GM19328 (cell line): Measurements from ENCODE around the gene KLHL12.

ENCODE experiments used
- ATAC-seq: cut with Tn5 transposase; IDR thresholded peaks from one replicate; pipeline ENCODE4 v1.9.1; 2021; ENCODE audit warnings: mild to moderate bottlenecking, moderate library complexity; ENCODE audit not compliant: unreplicated experiment

KLHL12 gene

GRCh38 chr1:202926581-202927491 lies at the start of gene KLHL12:
Gene KLHL12 (minus strand): TSS chr1:202927234. CDS start chr1:202925162, 2,072 bp downstream.
- ATAC-seq: peak; percentile 91

- ATAC-seq: no peak
Observed at GRCh38 chr1:202976633-202977032, 49.6 kb upstream of the KLHL12 start.

- ATAC-seq: no peak
Observed at GRCh38 chr1:202974856-202975255, 47.8 kb upstream of the KLHL12 start.

DNA sequence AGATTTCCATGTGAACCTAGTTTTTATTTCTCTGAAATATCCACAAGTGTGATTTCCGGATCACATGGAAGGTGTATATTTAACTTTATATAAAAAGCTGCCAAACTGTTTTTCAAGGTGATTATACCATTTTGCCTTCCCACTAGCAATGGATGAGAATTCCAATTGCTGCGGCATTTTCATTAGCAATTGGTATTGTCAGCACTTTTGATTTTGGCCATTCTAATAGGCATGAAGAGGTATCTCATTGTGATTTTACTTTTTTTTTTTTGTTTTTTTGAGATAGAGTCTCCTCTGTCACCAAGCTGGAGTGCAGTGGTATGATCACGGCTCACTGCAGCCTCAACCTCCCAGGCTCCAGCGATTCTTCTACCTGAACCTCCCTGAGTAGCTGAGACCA lies 45.0 kb upstream of the KLHL12 start:
- no peak for ATAC-seq

DNA sequence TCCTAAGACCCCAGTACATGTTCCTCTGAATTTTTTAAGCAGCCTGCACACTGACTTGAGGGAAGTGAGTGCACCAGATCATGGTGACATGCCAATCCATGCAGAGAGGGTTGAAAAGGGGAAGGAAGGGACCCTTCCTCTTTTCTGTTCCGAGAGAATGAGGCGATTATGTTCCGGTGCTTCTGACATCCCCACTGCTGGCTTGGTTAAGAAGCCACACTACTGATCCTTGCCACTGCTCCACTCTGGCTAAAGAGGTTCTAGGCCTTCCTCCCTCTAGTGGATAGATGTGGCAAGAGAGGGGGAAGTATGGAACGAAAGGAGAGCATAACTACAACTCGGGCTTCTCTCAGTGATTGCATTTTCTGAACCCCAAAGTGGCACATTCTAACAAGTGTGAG lies 41.9 kb upstream of the KLHL12 start:
- no peak for ATAC-seq

GRCh38 chr1:202968351-202968750 lies 41.3 kb upstream of the KLHL12 start:
- ATAC-seq: no peak

- no peak for ATAC-seq
Observed at GRCh38 chr1:202967684-202968281, 40.7 kb upstream of the KLHL12 start.

GRCh38 chr1:202966006-202966898 lies 39.2 kb upstream of the KLHL12 start:
- ATAC-seq: no peak

- no peak for ATAC-seq
Observed at GRCh38 chr1:202965422-202965821, 38.4 kb upstream of the KLHL12 start.

DNA sequence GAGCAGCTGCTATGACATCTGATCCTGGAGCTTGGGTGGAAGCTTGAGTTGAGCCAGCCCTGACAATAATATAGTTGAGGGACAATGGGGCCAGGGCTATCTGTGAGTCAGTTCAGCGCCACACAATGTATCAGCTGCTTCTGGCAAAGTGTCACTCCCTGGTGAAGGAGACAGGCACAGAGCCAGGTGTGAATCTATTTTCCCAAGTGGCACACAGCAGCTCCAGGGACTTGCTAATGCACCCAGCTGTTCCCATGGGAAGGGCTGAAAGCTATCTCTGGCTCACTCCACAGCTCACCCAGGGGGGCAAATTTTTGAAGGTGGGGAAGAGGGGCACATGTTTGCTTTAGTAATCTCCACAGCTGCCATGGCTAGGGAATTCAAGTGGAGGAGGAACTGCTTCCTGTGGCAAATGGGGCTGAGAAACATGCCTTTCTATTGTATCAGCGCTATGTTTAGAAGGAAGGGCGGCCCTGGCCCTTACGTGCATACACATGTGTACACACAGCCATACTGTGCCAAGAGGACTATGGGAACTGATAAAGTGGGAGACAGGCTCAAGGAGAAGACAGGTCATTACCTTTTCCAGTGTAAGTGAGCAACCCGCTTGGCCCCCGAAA lies 37.9 kb upstream of the KLHL12 start:
- ATAC-seq: no peak

- no peak for ATAC-seq
Observed at GRCh38 chr1:202961220-202961880, 34.3 kb upstream of the KLHL12 start.

- ATAC-seq: no peak
Observed at GRCh38 chr1:202959276-202959620, 32.2 kb upstream of the KLHL12 start.

DNA sequence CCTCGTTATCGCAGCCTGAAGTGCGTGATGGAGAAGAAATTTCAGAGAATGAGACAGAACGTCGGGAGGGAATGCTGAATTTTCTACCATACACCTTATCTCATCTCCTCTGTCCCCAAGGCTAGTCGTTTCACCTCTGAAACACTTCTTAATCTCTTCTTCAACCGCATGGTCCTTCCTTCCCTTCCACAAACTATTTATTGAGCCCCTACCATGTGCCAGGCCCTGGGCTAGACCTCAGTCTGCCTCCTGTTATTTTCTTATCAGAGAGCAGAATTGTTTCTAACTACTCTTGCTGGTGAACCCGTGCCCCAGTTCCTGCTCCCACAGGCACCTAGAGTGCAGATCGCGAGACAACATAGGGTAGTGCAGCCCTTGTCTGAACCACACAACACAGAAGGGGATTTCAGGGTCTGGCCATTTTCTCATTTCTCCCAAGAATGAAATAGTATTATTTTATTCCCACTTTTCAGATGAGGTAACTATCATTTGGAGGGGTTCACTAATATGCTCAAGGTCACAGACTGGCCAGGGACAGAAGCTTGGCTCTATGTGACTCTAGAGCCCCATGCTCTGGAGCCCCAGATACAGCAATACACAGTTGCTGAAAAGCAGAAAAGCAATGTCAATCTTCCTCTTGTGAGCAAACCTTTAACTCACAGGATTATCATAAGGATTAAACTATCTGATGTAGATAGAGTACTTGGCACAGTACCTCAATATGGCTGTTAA lies 31.7 kb upstream of the KLHL12 start:
- ATAC-seq: no peak

DNA sequence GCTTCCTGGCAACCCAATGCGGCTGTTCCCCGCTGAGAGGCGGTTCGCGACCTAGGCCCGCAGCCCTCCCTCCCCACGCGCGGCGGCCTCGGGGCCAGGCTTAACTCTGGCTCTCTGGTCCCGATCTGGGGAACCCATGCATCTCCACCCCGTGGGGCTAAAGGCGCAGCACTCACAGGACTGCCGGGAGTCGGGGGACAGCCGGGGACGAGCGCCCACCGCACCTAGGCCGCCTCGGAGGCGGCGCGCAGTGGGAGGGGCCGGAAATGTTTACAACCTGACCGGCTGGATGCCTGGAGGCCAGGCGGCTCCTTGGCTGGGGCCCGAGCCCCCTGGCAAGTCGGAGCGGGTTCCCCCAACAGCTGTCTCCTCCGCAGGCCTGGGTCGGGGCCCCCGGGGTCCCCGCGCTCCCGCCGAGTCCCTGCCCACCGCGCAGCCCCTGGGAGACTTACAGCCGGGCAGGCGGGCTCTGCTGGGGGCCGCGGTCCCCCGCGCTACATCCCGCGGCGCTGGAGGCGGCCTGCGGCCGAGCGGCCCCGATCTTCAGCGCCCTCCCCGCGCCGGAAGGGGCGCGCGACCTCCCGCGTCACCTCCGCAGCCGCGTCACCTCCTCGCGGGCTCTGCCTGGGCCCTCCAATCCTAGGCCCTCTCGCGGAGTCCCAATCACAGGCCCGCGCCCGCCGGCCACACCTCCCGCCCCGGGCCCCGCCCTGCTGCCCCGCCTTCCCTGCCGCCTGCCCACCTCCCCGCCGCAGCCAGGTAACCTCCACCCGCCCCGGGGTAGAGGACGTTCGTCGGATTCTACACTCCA lies 30.9 kb upstream of the KLHL12 start, which contains the start of gene ADIPOR1:
ADIPOR1 (minus strand) TSS at position 580 of the 811 bp plus-strand sequence. CDS start 7,242 bp downstream, outside the sequence.
- peak; percentile 97 for ATAC-seq

DNA sequence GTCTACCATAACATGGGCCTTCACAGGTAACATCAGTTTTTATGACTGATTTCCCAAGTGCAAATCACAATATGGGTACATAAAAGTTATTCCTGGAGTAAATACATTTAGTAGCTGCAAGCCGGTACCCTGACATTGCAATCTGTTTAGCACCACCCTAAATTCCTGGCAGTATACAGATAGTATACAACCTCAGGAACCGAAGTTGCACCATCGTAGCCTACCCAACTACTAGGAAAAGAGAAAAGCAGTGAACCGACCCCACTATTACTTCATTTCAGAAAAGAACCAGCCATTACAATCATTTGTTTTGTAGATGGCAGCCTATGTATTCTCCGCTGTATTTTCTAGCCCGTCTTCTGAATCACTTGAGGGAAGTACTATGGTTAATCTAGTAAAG lies 29.9 kb upstream of the KLHL12 start:
- ATAC-seq: no peak

DNA sequence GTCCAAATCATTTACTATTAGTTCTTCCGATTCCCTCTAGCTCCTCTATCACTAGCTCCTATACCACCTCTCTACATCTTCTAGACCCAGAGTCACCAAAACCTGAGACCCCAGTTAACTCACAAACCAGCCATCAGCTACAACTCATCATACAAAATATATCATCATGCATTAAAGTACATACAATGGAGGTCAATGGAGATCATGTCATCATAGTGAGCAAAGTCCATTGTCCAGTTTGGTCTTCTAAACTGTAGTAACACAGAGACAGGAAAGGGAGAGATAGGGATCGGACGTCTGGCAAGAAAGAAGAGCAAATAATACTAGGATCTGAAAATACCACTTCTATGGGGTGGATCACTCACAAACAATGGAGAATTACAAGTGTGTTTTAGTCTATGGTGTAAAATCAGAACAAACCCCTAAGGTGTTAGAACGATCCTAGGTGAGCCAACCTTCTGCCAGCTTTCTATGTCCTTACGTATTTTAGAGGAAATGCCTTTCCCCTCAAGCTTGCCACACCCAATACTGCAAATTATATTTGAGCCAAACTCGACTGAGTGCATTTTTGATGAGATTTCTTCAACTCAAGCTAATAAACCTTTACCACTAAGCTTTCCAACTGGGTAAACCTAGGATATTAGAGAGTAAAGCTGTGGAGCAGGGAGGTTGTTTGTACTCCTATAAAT lies 27.2 kb upstream of the KLHL12 start:
- no peak for ATAC-seq

- ATAC-seq: no peak
Observed at GRCh38 chr1:202953392-202953791, 26.4 kb upstream of the KLHL12 start.

- ATAC-seq: no peak
Observed at GRCh38 chr1:202952818-202953217, 25.8 kb upstream of the KLHL12 start.
